DND-41 (cell line): ENCODE results near the gene DHRS7B.
"Not testable (repeated sequence)": the region's sequence is repeated elsewhere in the genome, so short reads cannot be mapped to it uniquely, and the experiment has no call there.

Experiments used
- ATAC-seq: fragments of 200-7000 bp; cut with Tn5 transposase; 3 replicates; pipeline ENCODE4 v1.9.1; 2021; ENCODE audit warnings: low read depth; ENCODE audit not compliant: insufficient read depth
- DNase-seq: peaks from one replicate; pipeline ENCODE4 v3.0.0-alpha.2; 2020
- H2AFZ ChIP-seq: 2 replicates; pipeline ENCODE4 v1.6.0; 2012; ENCODE audit warnings: low read depth, low read length
- H3K27ac ChIP-seq: 2 replicates; pipeline ENCODE4 v1.5.1; 2012; ENCODE audit warnings: low read length, inconsistent platforms
- H3K27me3 ChIP-seq: fragments of 200-600 bp; sonication (generic); 2 replicates; pipeline ENCODE4 v1.6.0; 2012; ENCODE audit warnings: low read length, mild to moderate bottlenecking, inconsistent platforms; ENCODE audit not compliant: insufficient read depth, poor library complexity
- H3K36me3 ChIP-seq: 2 replicates; pipeline ENCODE4 v1.5.1; 2012; ENCODE audit warnings: low read length, inconsistent platforms; ENCODE audit not compliant: insufficient read depth
- H3K4me1 ChIP-seq: 2 replicates; pipeline ENCODE4 v1.5.1; 2012; ENCODE audit warnings: mild to moderate bottlenecking, low read length; ENCODE audit not compliant: insufficient read depth
- H3K4me2 ChIP-seq: 2 replicates; pipeline ENCODE4 v1.6.0; 2012; ENCODE audit warnings: mild to moderate bottlenecking, moderate library complexity, low read length, inconsistent platforms; ENCODE audit not compliant: insufficient read depth
- H3K4me3 ChIP-seq, 2 experiments: fragments of 200-600 bp in 1 of 2; shearing (Covaris generic) in 1 of 2; 2 replicates each; pipeline ENCODE4 v1.5.1; 2012 to 2016; ENCODE audit warnings: inconsistent platforms in 2 of 2, low read length in 2 of 2, mild to moderate bottlenecking in 2 of 2, low read depth in 1 of 2, moderate library complexity in 1 of 2
- H3K79me2 ChIP-seq: 2 replicates; pipeline ENCODE4 v1.6.0; 2012; ENCODE audit warnings: low read length, inconsistent platforms; ENCODE audit not compliant: insufficient read depth
- H3K9ac ChIP-seq: 2 replicates; pipeline ENCODE4 v1.6.0; 2012; ENCODE audit warnings: low read depth, mild to moderate bottlenecking, inconsistent platforms, low read length, moderate library complexity
- H3K9me3 ChIP-seq: 2 replicates; pipeline ENCODE4 v1.5.1; 2012; ENCODE audit warnings: low read length, moderate library complexity, mild to moderate bottlenecking, inconsistent platforms; ENCODE audit not compliant: insufficient read depth, severe bottlenecking
- H4K20me1 ChIP-seq: 2 replicates; pipeline ENCODE4 v1.6.0; 2012; ENCODE audit warnings: low read length; ENCODE audit not compliant: insufficient read depth
- CTCF ChIP-seq: IDR thresholded peaks from 2 replicates; pipeline ENCODE4 v1.5.1; 2012; ENCODE audit warnings: borderline replicate concordance, low read length, moderate library complexity, mild to moderate bottlenecking; ENCODE audit not compliant: poor library complexity, severe bottlenecking; ENCODE audit errors: extremely low read depth
- EZH2 ChIP-seq: IDR thresholded peaks from 3 replicates; pipeline ENCODE4 v1.6.1; 2012; ENCODE audit warnings: borderline replicate concordance, low read depth, mild to moderate bottlenecking, moderate library complexity, low read length, inconsistent platforms; ENCODE audit not compliant: severe bottlenecking

DHRS7B gene

DNA sequence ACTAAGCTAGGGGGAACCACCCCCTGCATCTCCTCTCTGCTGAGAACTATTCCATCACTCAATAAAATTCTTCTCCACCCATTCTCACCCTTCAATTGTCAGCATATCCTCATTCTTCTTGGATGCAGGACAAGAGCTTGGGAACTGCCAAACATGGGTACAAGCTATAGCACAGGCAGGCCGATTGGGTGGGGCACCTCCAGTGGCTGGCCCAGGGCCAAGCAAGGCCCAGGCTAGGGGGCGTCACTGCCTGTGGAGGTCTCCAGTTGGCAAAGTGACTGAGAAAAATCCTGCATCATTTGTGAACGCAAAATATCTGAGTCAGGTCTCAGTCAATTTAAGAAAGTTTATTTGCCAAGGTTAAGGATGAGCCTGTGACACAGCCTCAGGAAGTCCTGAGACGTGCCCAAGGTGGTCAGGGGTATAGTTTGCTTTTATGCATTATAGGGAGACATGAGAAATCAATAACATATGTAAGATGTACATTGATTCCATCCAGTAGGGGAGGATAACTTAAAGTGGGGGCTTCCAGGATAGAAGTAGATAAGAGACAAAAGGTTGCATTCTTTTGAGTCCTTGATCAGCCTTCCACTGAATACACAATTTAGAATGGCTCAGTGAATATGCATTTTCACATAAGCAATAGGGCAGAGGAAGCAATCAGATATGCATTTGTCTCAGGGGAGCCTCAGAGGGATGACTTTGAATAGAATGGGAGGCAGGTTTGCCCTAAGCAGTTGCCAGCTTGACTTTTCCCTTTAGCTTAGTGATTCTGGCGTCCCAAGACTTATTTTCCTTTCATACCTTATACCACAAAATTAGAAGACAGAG, 21.5 kb upstream of the DHRS7B start:
- no peak overlapping the region for H3K9ac ChIP-seq
- no peaks in the 10 kb centered on the region for H3K27me3 ChIP-seq
- no peaks in the 10 kb centered on the region for H3K9me3 ChIP-seq
- no peaks in the 10 kb centered on the region for H3K79me2 ChIP-seq
- no peaks in the 10 kb centered on the region for H3K36me3 ChIP-seq
- no peak overlapping the region for H3K27ac ChIP-seq
- no peak overlapping the region for H2AFZ ChIP-seq
- H3K4me3 ChIP-seq, result no peak overlapping the region
- DNase-seq (no peak), ATAC-seq (no peak)
- H4K20me1 ChIP-seq, result no peaks in the 10 kb centered on the region
- TF ChIP-seq CTCF (no peak), EZH2 (no peak)
- H3K4me1 ChIP-seq, result peaks cover 5% of the 10 kb centered on the region
- no peak overlapping the region for H3K4me2 ChIP-seq

GRCh38 chr17:21106316-21106715, 20.4 kb upstream of the DHRS7B start:
- no peaks in the 10 kb centered on the region for H3K79me2 ChIP-seq
- no peaks in the 10 kb centered on the region for H3K36me3 ChIP-seq
- DNase-seq (no peak), ATAC-seq (no peak)
- no peaks in the 10 kb centered on the region for H3K4me1 ChIP-seq
- H3K27ac ChIP-seq, result no peak overlapping the region
- TF ChIP-seq CTCF, result no peak
- TF ChIP-seq EZH2, result no peak
- H3K9me3 ChIP-seq, result no peaks in the 10 kb centered on the region
- H2AFZ ChIP-seq, result no peak overlapping the region
- no peak overlapping the region for H3K4me3 ChIP-seq
- no peaks in the 10 kb centered on the region for H3K27me3 ChIP-seq
- no peaks in the 10 kb centered on the region for H4K20me1 ChIP-seq
- H3K4me2 ChIP-seq, result no peak overlapping the region
- H3K9ac ChIP-seq, result no peak overlapping the region

- H3K79me2 ChIP-seq, H3K4me1 ChIP-seq, DNase-seq, H3K9me3 ChIP-seq, ATAC-seq, H4K20me1 ChIP-seq, H2AFZ ChIP-seq, H3K9ac ChIP-seq, H3K27ac ChIP-seq, H3K27me3 ChIP-seq, H3K4me2 ChIP-seq, H3K36me3 ChIP-seq, H3K4me3 ChIP-seq: not testable (repeated sequence)
Measured at GRCh38 chr17:21107067-21107650, 19.6 kb upstream of the DHRS7B start.

- ATAC-seq (no peak), DNase-seq (no peak)
- Histone ChIP-seq H3K27me3 (no peaks in the 10 kb centered on the region), H3K9me3 (no peaks in the 10 kb centered on the region), H4K20me1 (no peaks in the 10 kb centered on the region), H3K27ac (no peak overlapping the region), H3K4me3 (no peak overlapping the region), H2AFZ (no peak overlapping the region), H3K4me1 (no peaks in the 10 kb centered on the region), H3K4me2 (no peak overlapping the region), H3K79me2 (no peaks in the 10 kb centered on the region), H3K9ac (no peak overlapping the region), H3K36me3 (no peaks in the 10 kb centered on the region)
- TF ChIP-seq CTCF (no peak), EZH2 (no peak)
Measured at GRCh38 chr17:21108651-21109050, 18.1 kb upstream of the DHRS7B start.
